OCI-LY7 (cell line): Measurements from ENCODE around the gene MAP2K1. TPM values are rescaled to one million over a fixed set of nuclear protein-coding genes. Genes with fewer than 3 reads are reported as not detected.
"Not testable (repeated sequence)": the region's sequence is repeated elsewhere in the genome, so short reads cannot be mapped to it uniquely, and the experiment has no call there.

Experiments used
- BruUV-seq: library from RNA; stranded (reverse); fragments of 400-500 nt; replicated peaks from 2 replicates; lab custom pipeline; 2021; lab: Mats Ljungman, UMichigan
- CTCF ChIA-PET: fragments of 300-600 bp; sonication (Branson Sonifier 250); formaldehyde crosslinking; loops from one replicate; lab custom pipeline; 2022; ENCODE audit warnings: antibody characterized with exemption; ENCODE audit not compliant: unreplicated experiment; lab: Charles Lee
- POLR2A ChIA-PET: fragments of 300-600 bp; sonication (Branson Sonifier 250); formaldehyde crosslinking; loops from one replicate; lab custom pipeline; 2022; ENCODE audit warnings: antibody characterized with exemption; lab: Charles Lee
- DNase-seq: peaks from one replicate; pipeline ENCODE4 v3.0.0-alpha.2; 2015; ENCODE audit warnings: low spot score
- H2AFZ ChIP-seq: fragments of 200-600 bp; sonication (generic), shearing (Covaris generic); 2 replicates; pipeline ENCODE4 v1.6.1; 2014; ENCODE audit warnings: mild to moderate bottlenecking, antibody characterized with exemption, low read length, moderate library complexity
- H3K27ac ChIP-seq: fragments of 200-600 bp; sonication (generic); 2 replicates; pipeline ENCODE4 v1.5.1; 2014; ENCODE audit warnings: mixed run types, low read depth, mild to moderate bottlenecking, moderate library complexity, low read length, inconsistent platforms; ENCODE audit not compliant: poor library complexity, severe bottlenecking
- H3K36me3 ChIP-seq: fragments of 200-600 bp; sonication (generic); 2 replicates; pipeline ENCODE4 v1.6.1; 2014; ENCODE audit warnings: mild to moderate bottlenecking, antibody characterized with exemption, low read length, moderate library complexity, mixed read lengths; ENCODE audit not compliant: insufficient read depth
- H3K4me1 ChIP-seq: fragments of 200-600 bp; sonication (generic); 2 replicates; pipeline ENCODE4 v1.5.1; 2014; ENCODE audit warnings: mild to moderate bottlenecking, low read length; ENCODE audit not compliant: insufficient read depth, poor library complexity, severe bottlenecking
- H3K4me2 ChIP-seq: fragments of 200-600 bp; sonication (generic); 2 replicates; pipeline ENCODE4 v1.6.1; 2014; ENCODE audit warnings: mild to moderate bottlenecking, low read length
- H3K4me3 ChIP-seq: fragments of 200-600 bp; sonication (generic); 2 replicates; pipeline ENCODE4 v1.5.1; 2014; ENCODE audit warnings: mild to moderate bottlenecking, low read depth, low read length; ENCODE audit not compliant: poor library complexity, severe bottlenecking
- H3K79me2 ChIP-seq: fragments of 200-600 bp; sonication (generic); 2 replicates; pipeline ENCODE4 v1.6.1; 2016; ENCODE audit warnings: low read depth, mild to moderate bottlenecking, low read length, moderate library complexity, mixed read lengths; ENCODE audit not compliant: insufficient read depth
- H3K9me2 ChIP-seq: fragments of 200-600 bp; sonication (generic); 2 replicates; pipeline ENCODE4 v1.6.1; 2016; ENCODE audit warnings: mild to moderate bottlenecking, low read length, mixed read lengths; ENCODE audit not compliant: insufficient read depth
- H3K9me3 ChIP-seq: fragments of 200-600 bp; sonication (generic); 2 replicates; pipeline ENCODE4 v1.6.1; 2014; ENCODE audit warnings: mild to moderate bottlenecking, mixed run types, low read length, mixed read lengths
- H4K20me1 ChIP-seq: fragments of 200-600 bp; sonication (generic); 2 replicates; pipeline ENCODE4 v1.6.1; 2014; ENCODE audit warnings: mild to moderate bottlenecking, antibody characterized with exemption, low read length, moderate library complexity, mixed read lengths; ENCODE audit not compliant: insufficient read depth
- EZH2phosphoT487 ChIP-seq: fragments of 200-600 bp; sonication (generic); IDR thresholded peaks from 2 replicates; pipeline ENCODE4 v1.6.1; 2018; ENCODE audit warnings: low read depth, borderline replicate concordance, mild to moderate bottlenecking, mixed run types, antibody characterized with exemption, low read length, moderate library complexity, mixed read lengths
- intact Hi-C: fragments of 100-400 bp; cut with micrococcal nuclease; formaldehyde crosslinking; loops from one replicate; pipeline ENCODE4 v1.10.0; 2022; ENCODE audit not compliant: unreplicated experiment
- total RNA-seq, 2 experiments: library from RNA; depleted of rRNA in 1 of 2; stranded (reverse); fragments of >200 nt in 1 of 2; shearing (Covaris generic) in 1 of 2; gene quantifications; 2 replicates each; pipeline ENCODE4 v1.2.3, GENCODE V29; 2014 to 2022
- TF ChIP-seq, protein P1 (sequence below): fragments of 200-600 bp; sonication (generic); conservative IDR thresholded peaks from 2 replicates; pipeline ENCODE4 v1.5.1; 2014; ENCODE audit warnings: mild to moderate bottlenecking, antibody characterized with exemption, low read length, moderate library complexity, mixed read lengths

MAP2K1 gene
- total RNA-seq, 2 experiments from 2014 or later = 37.2 to 95.8 TPM

DNA sequence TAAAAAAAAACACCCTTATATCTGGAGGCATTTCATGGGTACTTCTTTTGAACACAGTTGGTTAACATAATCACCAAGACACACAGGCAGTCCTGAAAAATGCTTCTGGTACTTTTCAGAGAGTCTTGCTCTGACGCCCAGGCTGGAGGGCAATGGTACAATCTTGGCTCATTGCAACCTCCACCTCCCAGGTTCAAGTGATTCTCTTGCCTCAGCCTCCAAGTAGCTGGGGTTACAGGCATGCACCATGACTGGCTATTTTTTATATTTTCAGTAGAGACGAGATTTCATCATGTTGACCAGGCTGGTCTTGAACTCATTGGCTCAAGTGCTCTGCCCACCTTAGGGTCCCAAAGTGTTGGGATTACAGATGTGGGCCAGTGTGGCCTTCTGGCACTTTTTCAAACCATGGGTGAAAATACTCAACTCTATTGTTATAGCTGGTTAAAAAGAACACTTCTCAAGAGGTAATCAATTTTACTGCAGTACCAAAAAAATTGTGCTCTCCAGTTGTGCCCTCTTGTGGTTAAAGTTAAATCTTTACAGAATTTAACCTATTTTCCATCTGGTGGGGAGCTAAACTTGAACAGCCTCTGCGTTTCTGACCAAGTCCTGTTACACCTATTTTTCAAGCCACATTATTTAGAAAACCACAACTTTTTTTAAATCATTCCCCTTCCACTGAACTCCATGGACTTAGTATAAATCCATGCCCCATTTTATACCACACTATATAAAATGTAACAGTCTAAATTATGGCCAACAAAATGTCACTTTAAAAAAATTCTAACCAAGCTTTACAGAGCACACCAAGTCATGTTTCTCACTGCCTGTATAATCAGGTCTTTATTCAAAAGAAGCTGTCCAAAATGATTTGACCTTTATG is 112.0 kb downstream of the MAP2K1 start:
- Histone ChIP-seq H3K4me3 (peak overlapping the region; percentile 87), H3K4me1 (peaks cover 59% of the 10 kb centered on the region)

DNA sequence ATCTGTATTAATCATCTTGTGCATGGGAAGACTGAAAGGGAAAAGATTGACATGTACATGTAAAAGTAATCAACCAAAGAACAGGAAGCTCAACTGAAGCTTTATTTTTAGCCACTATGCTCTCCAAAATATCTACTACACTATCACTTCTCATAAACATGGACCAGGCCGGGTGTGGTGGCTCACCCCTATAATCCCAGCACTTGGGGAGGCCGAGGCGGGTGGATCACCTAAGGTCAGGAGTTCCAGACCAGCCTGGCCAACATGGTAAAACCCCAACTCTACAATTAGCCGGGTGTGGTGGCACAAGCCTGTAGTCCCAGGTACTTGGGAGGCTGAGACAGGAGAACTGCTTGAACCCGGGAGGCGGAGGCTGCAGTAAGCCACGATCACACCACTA is 113.6 kb downstream of the MAP2K1 start:
- POLR2A ChIA-PET = interaction anchor here (1.0 kb wide), 1 partner anchor 8 kb away, joined by 5 read pairs; no protein-coding TSS in a partner anchor
- H4K20me1 ChIP-seq = peaks cover 41% of the 10 kb centered on the region

More for the DNA sequence above, 112.0 kb downstream of the MAP2K1 start:
- intact Hi-C loops = loop anchor here (2.0 to 5.0 kb wide), 3 partner anchors 126 to 204 kb away; partner anchors contain the start of gene TIPIN
- H3K27ac ChIP-seq = peak overlapping the region; percentile 85
- H3K79me2 ChIP-seq = peaks cover 53% of the 10 kb centered on the region
- peaks cover 35% of the 10 kb centered on the region for H4K20me1 ChIP-seq
- no peak overlapping the region for H2AFZ ChIP-seq
- no peaks in the 10 kb centered on the region for H3K9me2 ChIP-seq
- peak; percentile 60 for DNase-seq
- H3K36me3 ChIP-seq = peaks cover 99% of the 10 kb centered on the region
- H3K4me2 ChIP-seq = peak overlapping the region; percentile 82
- no peaks in the 10 kb centered on the region for H3K9me3 ChIP-seq
- POLR2A ChIA-PET = interaction anchor here (0.6 to 1.1 kb wide), 3 partner anchors 111 to 205 kb away, joined by 3 to 7 read pairs (median 3); no protein-coding TSS in a partner anchor
- TF ChIP-seq, protein P1, sequence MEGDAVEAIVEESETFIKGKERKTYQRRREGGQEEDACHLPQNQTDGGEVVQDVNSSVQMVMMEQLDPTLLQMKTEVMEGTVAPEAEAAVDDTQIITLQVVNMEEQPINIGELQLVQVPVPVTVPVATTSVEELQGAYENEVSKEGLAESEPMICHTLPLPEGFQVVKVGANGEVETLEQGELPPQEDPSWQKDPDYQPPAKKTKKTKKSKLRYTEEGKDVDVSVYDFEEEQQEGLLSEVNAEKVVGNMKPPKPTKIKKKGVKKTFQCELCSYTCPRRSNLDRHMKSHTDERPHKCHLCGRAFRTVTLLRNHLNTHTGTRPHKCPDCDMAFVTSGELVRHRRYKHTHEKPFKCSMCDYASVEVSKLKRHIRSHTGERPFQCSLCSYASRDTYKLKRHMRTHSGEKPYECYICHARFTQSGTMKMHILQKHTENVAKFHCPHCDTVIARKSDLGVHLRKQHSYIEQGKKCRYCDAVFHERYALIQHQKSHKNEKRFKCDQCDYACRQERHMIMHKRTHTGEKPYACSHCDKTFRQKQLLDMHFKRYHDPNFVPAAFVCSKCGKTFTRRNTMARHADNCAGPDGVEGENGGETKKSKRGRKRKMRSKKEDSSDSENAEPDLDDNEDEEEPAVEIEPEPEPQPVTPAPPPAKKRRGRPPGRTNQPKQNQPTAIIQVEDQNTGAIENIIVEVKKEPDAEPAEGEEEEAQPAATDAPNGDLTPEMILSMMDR = peak; percentile 78
- no peak for TF ChIP-seq EZH2phosphoT487
- BruUV-seq = no TSS peak
- CTCF ChIA-PET = interaction anchor here (1.0 kb wide), 1 partner anchor 111 kb away, joined by 3 read pairs; no protein-coding TSS in a partner anchor

DNA sequence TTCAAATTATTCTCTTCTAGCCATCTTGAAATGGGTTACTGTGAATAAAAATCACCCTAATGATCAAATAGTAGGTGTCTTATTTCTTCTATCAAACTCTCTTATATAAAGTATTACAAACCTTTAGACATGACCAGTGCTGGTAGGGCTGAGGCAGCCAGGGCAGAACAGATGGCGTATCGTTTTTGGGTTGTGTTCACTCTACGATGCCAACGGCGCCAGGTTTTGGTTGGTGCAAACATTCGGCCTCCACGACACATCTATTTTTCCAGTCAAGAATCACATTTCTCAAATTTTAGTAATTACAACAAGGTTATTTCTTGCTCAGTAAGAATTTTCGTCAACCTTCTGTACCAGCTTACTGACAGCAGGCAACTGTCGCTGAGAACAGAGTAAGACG is 115.8 kb downstream of the MAP2K1 start:
- DNase-seq = no peak
- Histone ChIP-seq H3K9me2 (no peaks in the 10 kb centered on the region), H3K79me2 (peaks cover 76% of the 10 kb centered on the region), H3K27ac (peak overlapping the region; percentile 85), H3K9me3 (no peaks in the 10 kb centered on the region), H3K4me3 (peak overlapping the region; percentile 100), H3K4me2 (peak overlapping the region; percentile 78), H4K20me1 (peaks cover 41% of the 10 kb centered on the region), H3K4me1 (peaks cover 56% of the 10 kb centered on the region), H2AFZ (no peak overlapping the region), H3K36me3 (peaks cover 70% of the 10 kb centered on the region)
- BruUV-seq = no TSS peak
- POLR2A ChIA-PET = no interaction called here
- TF ChIP-seq, protein P1 = no peak
- TF ChIP-seq EZH2phosphoT487 = no peak
- intact Hi-C loops = loop anchor here (10.0 kb wide), 3 partner anchors 202 to 1022 kb away; partner anchors contain the start of genes C15orf61 and SMAD6
- CTCF ChIA-PET = no interaction called here

More for the DNA sequence above, 113.6 kb downstream of the MAP2K1 start:
- peak overlapping the region; percentile 85 for H3K27ac ChIP-seq
- BruUV-seq, H2AFZ ChIP-seq, DNase-seq, H3K9me2 ChIP-seq, CTCF ChIA-PET, H3K9me3 ChIP-seq: not testable (repeated sequence)
- peaks cover 69% of the 10 kb centered on the region for H3K79me2 ChIP-seq
- intact Hi-C loops = loop anchor here (10.0 kb wide), 3 partner anchors 204 to 1024 kb away; partner anchors contain the start of genes C15orf61 and SMAD6
- peaks cover 59% of the 10 kb centered on the region for H3K4me1 ChIP-seq
- H3K4me2 ChIP-seq = peak overlapping the region; percentile 78
- H3K36me3 ChIP-seq = peaks cover 91% of the 10 kb centered on the region
- peak overlapping the region; percentile 100 for H3K4me3 ChIP-seq

DNA sequence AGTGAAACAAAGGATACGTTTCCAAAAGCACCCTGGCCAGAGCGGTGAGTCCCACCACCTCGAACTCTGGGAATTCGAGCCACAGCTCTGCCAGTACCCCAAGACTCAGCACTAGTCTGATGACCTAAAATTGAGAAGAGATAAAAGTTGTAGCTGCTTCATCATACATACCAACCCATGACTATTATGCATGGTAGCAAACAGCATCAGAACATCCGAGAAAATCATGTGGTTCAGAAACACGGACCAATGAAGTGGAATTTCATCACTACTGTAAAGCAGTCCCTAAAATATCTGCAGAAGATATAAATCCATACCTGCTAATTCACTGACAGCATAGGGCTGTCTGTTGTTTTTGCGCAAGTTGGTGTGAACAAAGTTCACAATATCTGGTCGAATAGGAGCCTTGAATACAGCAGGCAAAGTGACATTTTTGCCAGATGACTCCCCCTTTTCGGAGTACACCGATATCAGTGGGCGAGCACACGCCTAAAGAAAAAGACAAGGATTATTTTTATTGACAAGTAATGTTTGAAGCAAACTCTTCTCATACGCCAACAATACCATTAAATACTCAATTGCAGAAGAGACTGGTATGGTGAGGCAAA is 116.4 kb downstream of the MAP2K1 start:
- DNase-seq, H3K9me2 ChIP-seq, H2AFZ ChIP-seq, H3K9me3 ChIP-seq, CTCF ChIA-PET, BruUV-seq: not testable (repeated sequence)
- Histone ChIP-seq H3K27ac (peak overlapping the region; percentile 85), H4K20me1 (peaks cover 41% of the 10 kb centered on the region), H3K4me2 (peak overlapping the region; percentile 78), H3K4me3 (peak overlapping the region; percentile 100), H3K4me1 (peaks cover 58% of the 10 kb centered on the region), H3K36me3 (peaks cover 65% of the 10 kb centered on the region), H3K79me2 (peaks cover 82% of the 10 kb centered on the region)
- intact Hi-C loops = loop anchor here (10.0 kb wide), 3 partner anchors 202 to 1022 kb away; partner anchors contain the start of genes C15orf61 and SMAD6
- POLR2A ChIA-PET = interaction anchor here (0.6 to 1.2 kb wide), 3 partner anchors 11 to 183 kb away, joined by 3 to 6 read pairs (median 5); no protein-coding TSS in a partner anchor
